D721Med (cell line): ENCODE results near the gene TLR9.

Experiments
- DNase-seq: peaks from one replicate; pipeline ENCODE4 v3.0.0; 2011; ENCODE audit warnings: low spot score; ENCODE audit not compliant: insufficient read length
- FAIRE-seq: peaks from 2 replicates; lab custom pipeline; 2011; peaks lifted over from hg19 to GRCh38; lab: Jason Lieb, UNC
- CTCF ChIP-seq: IDR thresholded peaks from 2 replicates; pipeline ENCODE4 v1.5.1; 2012; ENCODE audit warnings: mild to moderate bottlenecking, control low read depth; ENCODE audit not compliant: insufficient read depth; ENCODE audit errors: missing control alignments

Gene TLR9

GRCh38 chr3:52190294-52191074, 35.0 kb downstream of the TLR9 start:
- no peak for DNase-seq
- no peak for TF ChIP-seq CTCF
- no peak for FAIRE-seq

- DNase-seq = no peak
These were observed 36.9 kb downstream of the TLR9 start for GRCh38 chr3:52188556-52188955.

GRCh38 chr3:52186729-52187128, 38.7 kb downstream of the TLR9 start:
- TF ChIP-seq CTCF = no peak
- DNase-seq (no peak), FAIRE-seq (no peak)

More at GRCh38 chr3:52188556-52188955, 36.9 kb downstream of the TLR9 start:
- no peak for TF ChIP-seq CTCF
- no peak for FAIRE-seq

- no peak for TF ChIP-seq CTCF
- DNase-seq = no peak
- FAIRE-seq = no peak
These were observed 39.6 kb downstream of the TLR9 start for GRCh38 chr3:52185837-52186236.

GRCh38 chr3:52185311-52185710, 40.1 kb downstream of the TLR9 start:
- FAIRE-seq = no peak
- no peak for DNase-seq
- no peak for TF ChIP-seq CTCF

- no peak for TF ChIP-seq CTCF
- DNase-seq (no peak), FAIRE-seq (no peak)
These were observed 40.8 kb downstream of the TLR9 start for GRCh38 chr3:52184690-52185089.

GRCh38 chr3:52183786-52184445, 41.5 kb downstream of the TLR9 start:
- TF ChIP-seq CTCF = no peak
- FAIRE-seq (no peak), DNase-seq (no peak)
